HEK293 (cell line): ENCODE measurements around the gene NAA16.

Source experiments
- TRIM28 ChIP-seq: IDR thresholded peaks from 2 replicates; pipeline ENCODE4 v1.6.1; 2011; ENCODE audit warnings: low read length, control low read depth, borderline replicate concordance
- ZBTB21 ChIP-seq: fragments of 450-650 bp; formaldehyde crosslinking; IDR thresholded peaks from 2 replicates; pipeline ENCODE4 v1.5.1; 2017; ENCODE audit warnings: missing biosample characterization, missing genetic modification characterization
- ZIC2 ChIP-seq: fragments of 450-650 bp; formaldehyde crosslinking; IDR thresholded peaks from 2 replicates; pipeline ENCODE4 v1.5.1; 2016; ENCODE audit warnings: missing biosample characterization, missing genetic modification characterization
- ZNF24 ChIP-seq: fragments of 450-650 bp; formaldehyde crosslinking; IDR thresholded peaks from 2 replicates; pipeline ENCODE4 v1.5.1; 2016; ENCODE audit warnings: missing biosample characterization, missing genetic modification characterization
- ZNF292 ChIP-seq: fragments of 450-650 bp; formaldehyde crosslinking; IDR thresholded peaks from 2 replicates; pipeline ENCODE4 v1.5.1; 2016; ENCODE audit warnings: low read depth, missing biosample characterization, missing genetic modification characterization, borderline replicate concordance
- TF ChIP-seq, protein P1 (sequence below): fragments of 450-650 bp; formaldehyde crosslinking; IDR thresholded peaks from 2 replicates; pipeline ENCODE4 v1.5.1; 2016; ENCODE audit warnings: missing biosample characterization, missing genetic modification characterization
- TF ChIP-seq, protein P2 (sequence below): fragments of 450-650 bp; formaldehyde crosslinking; IDR thresholded peaks from 2 replicates; pipeline ENCODE4 v1.5.1; 2016; ENCODE audit warnings: missing biosample characterization, missing genetic modification characterization
- TF ChIP-seq, protein P3 (sequence below): fragments of 450-650 bp; formaldehyde crosslinking; IDR thresholded peaks from 2 replicates; pipeline ENCODE4 v1.5.1; 2016; ENCODE audit warnings: missing biosample characterization, missing genetic modification characterization
- TF ChIP-seq, protein P4 (sequence below): fragments of 450-650 bp; formaldehyde crosslinking; IDR thresholded peaks from 2 replicates; pipeline ENCODE4; 2016; ENCODE audit warnings: missing biosample characterization, missing genetic modification characterization

DNA sequence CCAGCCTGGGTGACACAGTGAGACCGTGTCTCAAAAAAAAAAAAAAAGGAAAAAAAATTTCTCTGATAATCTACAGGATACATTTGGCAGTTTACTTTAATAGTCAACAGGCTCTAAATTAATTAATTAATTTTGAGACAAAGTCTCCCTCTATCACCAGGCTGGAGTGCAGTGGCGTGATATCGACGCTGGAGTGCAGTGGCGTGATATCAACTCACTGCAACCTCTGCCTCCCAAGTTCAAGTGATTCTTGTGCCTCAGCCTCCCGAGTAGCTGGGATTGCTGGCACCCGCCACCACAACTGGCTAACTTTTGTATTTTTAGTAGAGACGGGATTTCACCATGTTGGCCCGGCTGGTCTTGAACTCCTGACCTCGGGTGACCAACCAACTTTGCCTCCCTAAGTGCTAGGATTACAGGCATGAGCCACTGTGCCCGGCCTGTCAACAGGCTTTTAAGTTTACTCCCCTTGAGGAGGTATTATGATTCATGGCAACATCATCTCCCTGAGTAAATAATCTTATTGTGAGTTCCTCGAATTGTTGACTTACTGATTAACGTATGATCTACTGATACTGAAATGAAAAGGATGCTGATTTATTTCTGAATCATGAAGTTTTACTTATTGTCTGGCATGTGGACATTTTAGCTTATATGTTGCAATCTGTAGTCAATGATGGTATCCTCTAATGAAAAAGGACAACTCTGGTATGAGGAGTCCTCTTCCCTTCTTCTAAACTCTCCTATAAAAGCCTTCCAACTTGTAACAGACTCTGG is 26.4 kb upstream of the NAA16 start:
- TF ChIP-seq, protein P1, sequence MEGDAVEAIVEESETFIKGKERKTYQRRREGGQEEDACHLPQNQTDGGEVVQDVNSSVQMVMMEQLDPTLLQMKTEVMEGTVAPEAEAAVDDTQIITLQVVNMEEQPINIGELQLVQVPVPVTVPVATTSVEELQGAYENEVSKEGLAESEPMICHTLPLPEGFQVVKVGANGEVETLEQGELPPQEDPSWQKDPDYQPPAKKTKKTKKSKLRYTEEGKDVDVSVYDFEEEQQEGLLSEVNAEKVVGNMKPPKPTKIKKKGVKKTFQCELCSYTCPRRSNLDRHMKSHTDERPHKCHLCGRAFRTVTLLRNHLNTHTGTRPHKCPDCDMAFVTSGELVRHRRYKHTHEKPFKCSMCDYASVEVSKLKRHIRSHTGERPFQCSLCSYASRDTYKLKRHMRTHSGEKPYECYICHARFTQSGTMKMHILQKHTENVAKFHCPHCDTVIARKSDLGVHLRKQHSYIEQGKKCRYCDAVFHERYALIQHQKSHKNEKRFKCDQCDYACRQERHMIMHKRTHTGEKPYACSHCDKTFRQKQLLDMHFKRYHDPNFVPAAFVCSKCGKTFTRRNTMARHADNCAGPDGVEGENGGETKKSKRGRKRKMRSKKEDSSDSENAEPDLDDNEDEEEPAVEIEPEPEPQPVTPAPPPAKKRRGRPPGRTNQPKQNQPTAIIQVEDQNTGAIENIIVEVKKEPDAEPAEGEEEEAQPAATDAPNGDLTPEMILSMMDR (tag by site-specific recombination): no peak
- TF ChIP-seq ZIC2 (tag by site-specific recombination) (no peak), ZBTB21 (tag by site-specific recombination) (no peak), ZNF292 (no peak), TRIM28 (no peak), ZNF24 (tag by site-specific recombination) (no peak)
- TF ChIP-seq, protein P2, sequence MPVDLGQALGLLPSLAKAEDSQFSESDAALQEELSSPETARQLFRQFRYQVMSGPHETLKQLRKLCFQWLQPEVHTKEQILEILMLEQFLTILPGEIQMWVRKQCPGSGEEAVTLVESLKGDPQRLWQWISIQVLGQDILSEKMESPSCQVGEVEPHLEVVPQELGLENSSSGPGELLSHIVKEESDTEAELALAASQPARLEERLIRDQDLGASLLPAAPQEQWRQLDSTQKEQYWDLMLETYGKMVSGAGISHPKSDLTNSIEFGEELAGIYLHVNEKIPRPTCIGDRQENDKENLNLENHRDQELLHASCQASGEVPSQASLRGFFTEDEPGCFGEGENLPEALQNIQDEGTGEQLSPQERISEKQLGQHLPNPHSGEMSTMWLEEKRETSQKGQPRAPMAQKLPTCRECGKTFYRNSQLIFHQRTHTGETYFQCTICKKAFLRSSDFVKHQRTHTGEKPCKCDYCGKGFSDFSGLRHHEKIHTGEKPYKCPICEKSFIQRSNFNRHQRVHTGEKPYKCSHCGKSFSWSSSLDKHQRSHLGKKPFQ (tag by site-specific recombination): no peak
- TF ChIP-seq, protein P3, sequence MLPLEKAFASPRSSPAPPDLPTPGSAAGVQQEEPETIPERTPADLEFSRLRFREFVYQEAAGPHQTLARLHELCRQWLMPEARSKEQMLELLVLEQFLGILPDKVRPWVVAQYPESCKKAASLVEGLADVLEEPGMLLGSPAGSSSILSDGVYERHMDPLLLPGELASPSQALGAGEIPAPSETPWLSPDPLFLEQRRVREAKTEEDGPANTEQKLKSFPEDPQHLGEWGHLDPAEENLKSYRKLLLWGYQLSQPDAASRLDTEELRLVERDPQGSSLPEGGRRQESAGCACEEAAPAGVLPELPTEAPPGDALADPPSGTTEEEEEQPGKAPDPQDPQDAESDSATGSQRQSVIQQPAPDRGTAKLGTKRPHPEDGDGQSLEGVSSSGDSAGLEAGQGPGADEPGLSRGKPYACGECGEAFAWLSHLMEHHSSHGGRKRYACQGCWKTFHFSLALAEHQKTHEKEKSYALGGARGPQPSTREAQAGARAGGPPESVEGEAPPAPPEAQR: no peak
- TF ChIP-seq, protein P4, sequence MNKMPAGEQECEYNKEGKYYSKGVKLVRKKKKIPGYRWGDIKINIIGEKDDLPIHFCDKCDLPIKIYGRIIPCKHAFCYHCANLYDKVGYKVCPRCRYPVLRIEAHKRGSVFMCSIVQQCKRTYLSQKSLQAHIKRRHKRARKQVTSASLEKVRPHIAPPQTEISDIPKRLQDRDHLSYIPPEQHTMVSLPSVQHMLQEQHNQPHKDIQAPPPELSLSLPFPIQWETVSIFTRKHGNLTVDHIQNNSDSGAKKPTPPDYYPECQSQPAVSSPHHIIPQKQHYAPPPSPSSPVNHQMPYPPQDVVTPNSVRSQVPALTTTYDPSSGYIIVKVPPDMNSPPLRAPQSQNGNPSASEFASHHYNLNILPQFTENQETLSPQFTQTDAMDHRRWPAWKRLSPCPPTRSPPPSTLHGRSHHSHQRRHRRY (tag by site-specific recombination): no peak
